ENCODE measurements around the gene FAM53B. TPM values are rescaled to one million over a fixed set of nuclear protein-coding genes. Genes with fewer than 3 reads are reported as not detected.
A peak's percentile ranks its signal among the peaks of the same experiment; 100 is the strongest.

Gene FAM53B
- total and polyA plus RNA-seq, 8 donors: 5.7 to 46.9 (median 11.4) TPM

- Histone ChIP-seq H3K4me1 (peaks cover 12 to 34% (median 23%) of the 10 kb centered on the region in 4 donors), H3K4me3 (no peak overlapping the region), H3K36me3 (no peaks in the 10 kb centered on the region), H3K27me3 (no peaks in the 10 kb centered on the region), H3K9me3 (peaks cover 0 to 6% (median 0%) of the 10 kb centered on the region in 4 donors), H3K27ac (no peak overlapping the region)
- 92 to 94% (median 92%) methylated on average over 21 to 26 of the region's 26 CpGs for WGBS, 5 donors
- no peak for TF ChIP-seq POLR2AphosphoS5 (IDR thresholded peaks at IDR 0.05)
- TF ChIP-seq, protein P1, sequence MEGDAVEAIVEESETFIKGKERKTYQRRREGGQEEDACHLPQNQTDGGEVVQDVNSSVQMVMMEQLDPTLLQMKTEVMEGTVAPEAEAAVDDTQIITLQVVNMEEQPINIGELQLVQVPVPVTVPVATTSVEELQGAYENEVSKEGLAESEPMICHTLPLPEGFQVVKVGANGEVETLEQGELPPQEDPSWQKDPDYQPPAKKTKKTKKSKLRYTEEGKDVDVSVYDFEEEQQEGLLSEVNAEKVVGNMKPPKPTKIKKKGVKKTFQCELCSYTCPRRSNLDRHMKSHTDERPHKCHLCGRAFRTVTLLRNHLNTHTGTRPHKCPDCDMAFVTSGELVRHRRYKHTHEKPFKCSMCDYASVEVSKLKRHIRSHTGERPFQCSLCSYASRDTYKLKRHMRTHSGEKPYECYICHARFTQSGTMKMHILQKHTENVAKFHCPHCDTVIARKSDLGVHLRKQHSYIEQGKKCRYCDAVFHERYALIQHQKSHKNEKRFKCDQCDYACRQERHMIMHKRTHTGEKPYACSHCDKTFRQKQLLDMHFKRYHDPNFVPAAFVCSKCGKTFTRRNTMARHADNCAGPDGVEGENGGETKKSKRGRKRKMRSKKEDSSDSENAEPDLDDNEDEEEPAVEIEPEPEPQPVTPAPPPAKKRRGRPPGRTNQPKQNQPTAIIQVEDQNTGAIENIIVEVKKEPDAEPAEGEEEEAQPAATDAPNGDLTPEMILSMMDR (IDR thresholded peaks at IDR 0.05): no peak
- no peak for TF ChIP-seq EP300 (IDR thresholded peaks at IDR 0.05)
- TF ChIP-seq POLR2A (IDR thresholded peaks at IDR 0.05): no peak
- intact Hi-C loops (cut with DNase I; ENCODE audit: low total_unique reads): no loop called here
- DNase-seq: no peak
Observed at GRCh38 chr10:124592736-124593430, 151.3 kb downstream of the FAM53B start.

DNA sequence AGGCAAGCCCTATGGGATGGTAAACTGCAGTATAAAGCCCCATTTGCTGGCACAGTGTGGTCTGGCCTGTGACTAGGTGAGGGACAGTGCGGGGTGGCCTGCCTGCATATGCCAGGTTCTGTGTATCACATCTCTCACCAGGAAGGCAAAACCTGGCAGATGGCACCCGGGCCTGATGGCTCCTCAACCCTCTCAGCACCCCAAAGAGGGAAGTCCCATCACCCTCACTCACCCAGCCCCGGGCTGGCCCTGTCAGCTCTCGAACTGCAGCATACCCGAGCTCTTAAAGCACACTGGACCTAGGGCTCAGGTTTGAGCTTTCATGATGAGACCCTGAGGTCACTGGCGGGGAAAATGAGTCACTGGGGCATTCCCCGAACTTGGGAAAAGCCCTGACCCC is 152.1 kb downstream of the FAM53B start:
- Histone ChIP-seq H3K9me3 (peaks cover 0 to 6% (median 0%) of the 10 kb centered on the region in 4 donors), H3K4me1 (peaks cover 12 to 31% (median 22%) of the 10 kb centered on the region in 4 donors), H3K27me3 (no peaks in the 10 kb centered on the region), H3K4me3 (no peak overlapping the region), H3K36me3 (no peaks in the 10 kb centered on the region), H3K27ac (no peak overlapping the region)
- intact Hi-C loops (cut with DNase I; ENCODE audit: low total_unique reads): no loop called here
- no peak for DNase-seq
- 84 to 94% (median 90%) methylated on average over 7 of the region's 7 CpGs for WGBS, 5 donors
- TF ChIP-seq, protein P1 (IDR thresholded peaks at IDR 0.05): no peak
- TF ChIP-seq EP300 (IDR thresholded peaks at IDR 0.05) (no peak), POLR2AphosphoS5 (IDR thresholded peaks at IDR 0.05) (no peak), POLR2A (IDR thresholded peaks at IDR 0.05) (no peak)

DNA sequence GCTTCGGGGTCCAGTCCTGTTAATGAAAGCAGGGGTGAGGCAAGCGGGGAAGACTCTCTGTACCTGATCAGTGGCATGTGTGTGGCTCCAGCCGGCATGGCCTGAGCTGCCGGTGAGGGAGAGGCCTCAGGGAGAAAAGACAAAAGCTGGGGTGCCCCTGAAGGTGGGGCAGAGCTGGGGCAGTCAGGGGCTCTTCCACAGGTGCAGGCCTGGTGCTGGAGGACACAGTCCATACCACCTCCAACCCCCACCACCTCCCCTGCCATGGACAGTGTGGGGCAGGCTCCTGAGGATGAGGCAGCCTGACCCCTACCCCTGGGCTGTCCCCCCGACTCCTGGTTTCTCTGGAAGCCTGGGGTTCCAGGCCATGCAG is 153.1 kb downstream of the FAM53B start:
- Histone ChIP-seq H3K27ac (no peak overlapping the region), H3K27me3 (no peaks in the 10 kb centered on the region), H3K36me3 (no peaks in the 10 kb centered on the region), H3K4me1 (peaks cover 12 to 27% (median 20%) of the 10 kb centered on the region in 4 donors), H3K9me3 (peaks cover 0 to 6% (median 0%) of the 10 kb centered on the region in 4 donors), H3K4me3 (no peak overlapping the region)
- intact Hi-C loops (cut with DNase I; ENCODE audit: low total_unique reads): no loop called here
- 74 to 96% (median 95%) methylated on average over 4 to 5 of the region's 5 CpGs for WGBS, 5 donors
- no peak for DNase-seq
- TF ChIP-seq POLR2AphosphoS5 (IDR thresholded peaks at IDR 0.05): no peak
- TF ChIP-seq POLR2A (IDR thresholded peaks at IDR 0.05): no peak
- TF ChIP-seq EP300 (IDR thresholded peaks at IDR 0.05): no peak
- TF ChIP-seq, protein P1 (IDR thresholded peaks at IDR 0.05): no peak

- Histone ChIP-seq H3K4me1 (peaks cover 12 to 27% (median 20%) of the 10 kb centered on the region in 4 donors), H3K36me3 (no peaks in the 10 kb centered on the region), H3K27ac (peak overlapping the region in 1 of 5 donors; percentile 68), H3K27me3 (no peaks in the 10 kb centered on the region), H3K4me3 (no peak overlapping the region), H3K9me3 (peaks cover 0 to 6% (median 0%) of the 10 kb centered on the region in 4 donors)
- WGBS, 5 donors: 81 to 93% (median 88%) methylated on average over 19 to 23 of the region's 23 CpGs
- DNase-seq: no peak
- intact Hi-C loops (cut with DNase I; ENCODE audit: low total_unique reads): no loop called here
- TF ChIP-seq, protein P1 (IDR thresholded peaks at IDR 0.05): no peak
- no peak for TF ChIP-seq EP300 (IDR thresholded peaks at IDR 0.05)
Observed at GRCh38 chr10:124590216-124591122, 153.7 kb downstream of the FAM53B start.
